OCI-LY1 (cell line): Measurements from ENCODE around the gene LILRB4.
"Not testable (repeated sequence)": the region's sequence is repeated elsewhere in the genome, so short reads cannot be mapped to it uniquely, and the experiment has no call there.

Experiments
- H2AFZ ChIP-seq: fragments of 200-600 bp; sonication (generic), shearing (Covaris generic); 2 replicates; pipeline ENCODE4 v1.6.0; 2014; ENCODE audit warnings: antibody characterized with exemption, mild to moderate bottlenecking, low read length
- H3F3A ChIP-seq: fragments of 200-600 bp; sonication (generic), shearing (Covaris generic); 2 replicates; pipeline ENCODE4 v1.6.0; 2014; ENCODE audit warnings: mild to moderate bottlenecking, antibody characterized with exemption, low read length, moderate library complexity; ENCODE audit not compliant: insufficient read depth
- H3K27ac ChIP-seq: fragments of 200-600 bp; sonication (generic); 2 replicates; pipeline ENCODE4 v1.5.1; 2014; ENCODE audit warnings: low read length, mixed run types, mild to moderate bottlenecking, low read depth; ENCODE audit not compliant: poor library complexity, severe bottlenecking
- H3K27me3 ChIP-seq: fragments of 200-600 bp; sonication (generic); 2 replicates; pipeline ENCODE4 v1.6.0; 2014; ENCODE audit warnings: antibody characterized with exemption, mild to moderate bottlenecking, low read length, moderate library complexity; ENCODE audit not compliant: insufficient read depth
- H3K36me3 ChIP-seq: fragments of 200-600 bp; sonication (generic); 2 replicates; pipeline ENCODE4 v1.6.1; 2014; ENCODE audit warnings: mild to moderate bottlenecking, antibody characterized with exemption, low read length, moderate library complexity, mixed read lengths; ENCODE audit not compliant: insufficient read depth
- H3K4me1 ChIP-seq: fragments of 200-600 bp; sonication (generic); 2 replicates; pipeline ENCODE4 v1.5.1; 2014; ENCODE audit warnings: mild to moderate bottlenecking, low read length, moderate library complexity; ENCODE audit not compliant: insufficient read depth, severe bottlenecking
- H3K4me2 ChIP-seq: fragments of 200-600 bp; sonication (generic), shearing (Covaris generic); 2 replicates; pipeline ENCODE4 v1.6.1; 2014; ENCODE audit warnings: low read length
- H3K4me3 ChIP-seq: fragments of 200-600 bp; sonication (generic); 2 replicates; pipeline ENCODE4 v1.5.1; 2014; ENCODE audit warnings: low read length, low read depth, mild to moderate bottlenecking, mixed read lengths; ENCODE audit not compliant: poor library complexity, severe bottlenecking
- H3K79me2 ChIP-seq: fragments of 200-600 bp; shearing (Covaris generic); 2 replicates; pipeline ENCODE4 v1.6.1; 2016; ENCODE audit warnings: mixed run types, low read length, mixed read lengths; ENCODE audit not compliant: insufficient read depth
- H3K9ac ChIP-seq: fragments of 200-600 bp; sonication (generic), shearing (Covaris generic); 2 replicates; pipeline ENCODE4 v1.6.1; 2014; ENCODE audit warnings: mild to moderate bottlenecking, low read length, mixed read lengths
- H3K9me2 ChIP-seq: fragments of 200-600 bp; sonication (generic), shearing (Covaris generic); 2 replicates; pipeline ENCODE4 v1.6.1; 2014; ENCODE audit warnings: low read depth, mild to moderate bottlenecking, low read length, mixed read lengths
- H3K9me3 ChIP-seq: fragments of 200-600 bp; shearing (Covaris generic); 2 replicates; pipeline ENCODE4 v1.6.1; 2014; ENCODE audit warnings: low read length, mixed read lengths
- H4K20me1 ChIP-seq: fragments of 200-600 bp; sonication (generic), shearing (Covaris generic); 2 replicates; pipeline ENCODE4 v1.6.0; 2016; ENCODE audit warnings: mild to moderate bottlenecking, low read length; ENCODE audit not compliant: insufficient read depth
- EZH2 ChIP-seq: fragments of 200-600 bp; sonication (generic), shearing (Covaris generic); IDR thresholded peaks from 2 replicates; pipeline ENCODE4 v1.8.0; 2017; ENCODE audit warnings: borderline replicate concordance, mixed run types, mild to moderate bottlenecking, antibody characterized with exemption, low read length, moderate library complexity, mixed read lengths
- TF ChIP-seq, protein P1 (sequence below): fragments of 200-600 bp; sonication (generic), shearing (Covaris generic); IDR thresholded peaks from 2 replicates; pipeline ENCODE4 v1.5.1; 2017; ENCODE audit warnings: mild to moderate bottlenecking, antibody characterized with exemption, low read length, moderate library complexity, mixed read lengths

LILRB4 gene

DNA sequence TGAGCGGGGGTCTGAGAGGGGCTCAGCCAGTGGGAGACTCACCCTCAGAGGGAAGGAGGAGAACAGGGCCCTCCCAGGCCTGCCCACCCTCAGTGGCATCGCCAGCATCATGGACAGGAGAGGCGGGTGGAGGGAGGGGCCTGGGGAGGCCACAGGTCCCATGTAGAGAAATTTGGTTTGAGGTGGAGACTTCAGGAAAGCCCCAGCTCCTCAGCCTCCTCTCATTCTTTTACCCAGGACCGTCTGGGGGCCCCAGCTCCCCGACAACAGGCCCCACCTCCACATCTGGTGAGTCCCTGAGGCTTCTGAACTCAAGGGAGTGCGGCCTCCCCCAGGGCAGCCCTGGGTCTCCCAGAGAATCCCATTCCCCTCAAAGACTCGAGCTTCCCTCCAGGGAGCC is 29.4 kb upstream of the LILRB4 start:
- H3K4me1 ChIP-seq: no peaks in the 10 kb centered on the region
- no peaks in the 10 kb centered on the region for H4K20me1 ChIP-seq
- H3K36me3 ChIP-seq: no peaks in the 10 kb centered on the region
- H3K9ac ChIP-seq: no peak overlapping the region
- no peak for TF ChIP-seq EZH2
- TF ChIP-seq, protein P1, sequence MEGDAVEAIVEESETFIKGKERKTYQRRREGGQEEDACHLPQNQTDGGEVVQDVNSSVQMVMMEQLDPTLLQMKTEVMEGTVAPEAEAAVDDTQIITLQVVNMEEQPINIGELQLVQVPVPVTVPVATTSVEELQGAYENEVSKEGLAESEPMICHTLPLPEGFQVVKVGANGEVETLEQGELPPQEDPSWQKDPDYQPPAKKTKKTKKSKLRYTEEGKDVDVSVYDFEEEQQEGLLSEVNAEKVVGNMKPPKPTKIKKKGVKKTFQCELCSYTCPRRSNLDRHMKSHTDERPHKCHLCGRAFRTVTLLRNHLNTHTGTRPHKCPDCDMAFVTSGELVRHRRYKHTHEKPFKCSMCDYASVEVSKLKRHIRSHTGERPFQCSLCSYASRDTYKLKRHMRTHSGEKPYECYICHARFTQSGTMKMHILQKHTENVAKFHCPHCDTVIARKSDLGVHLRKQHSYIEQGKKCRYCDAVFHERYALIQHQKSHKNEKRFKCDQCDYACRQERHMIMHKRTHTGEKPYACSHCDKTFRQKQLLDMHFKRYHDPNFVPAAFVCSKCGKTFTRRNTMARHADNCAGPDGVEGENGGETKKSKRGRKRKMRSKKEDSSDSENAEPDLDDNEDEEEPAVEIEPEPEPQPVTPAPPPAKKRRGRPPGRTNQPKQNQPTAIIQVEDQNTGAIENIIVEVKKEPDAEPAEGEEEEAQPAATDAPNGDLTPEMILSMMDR: no peak
- no peak overlapping the region for H3K27ac ChIP-seq
- H2AFZ ChIP-seq: no peak overlapping the region
- H3F3A ChIP-seq: no peaks in the 10 kb centered on the region
- no peak overlapping the region for H3K4me3 ChIP-seq
- H3K4me2 ChIP-seq: no peak overlapping the region
- H3K27me3 ChIP-seq: no peaks in the 10 kb centered on the region
- no peaks in the 10 kb centered on the region for H3K79me2 ChIP-seq
- H3K9me2 ChIP-seq: no peaks in the 10 kb centered on the region
- H3K9me3 ChIP-seq: no peaks in the 10 kb centered on the region

DNA sequence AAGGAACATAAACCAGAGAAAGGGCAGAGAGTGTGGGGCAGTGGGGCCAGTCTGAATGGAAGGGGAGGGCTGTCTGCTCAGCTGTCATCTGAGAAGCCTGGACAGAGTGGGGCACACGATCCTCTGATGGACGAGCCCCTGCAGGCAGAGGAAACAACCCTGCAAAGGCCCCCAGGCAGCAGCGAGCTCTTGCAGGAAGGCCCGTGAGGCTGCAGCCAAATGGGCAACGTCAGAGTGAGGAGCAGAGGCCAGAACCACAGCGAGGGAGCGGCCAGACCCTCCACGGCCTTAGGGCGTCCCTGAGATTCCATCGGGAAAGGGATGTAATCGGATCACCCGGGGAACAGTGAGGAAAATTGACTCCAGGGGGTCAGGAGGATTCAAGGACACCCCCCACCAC is 26.7 kb upstream of the LILRB4 start:
- not testable (repeated sequence) for H3K4me1 ChIP-seq, H3K4me3 ChIP-seq, H3K9me3 ChIP-seq, H3K79me2 ChIP-seq, H3F3A ChIP-seq, H2AFZ ChIP-seq, H3K9ac ChIP-seq, H3K9me2 ChIP-seq, H3K27ac ChIP-seq, H3K36me3 ChIP-seq, H4K20me1 ChIP-seq, H3K27me3 ChIP-seq, H3K4me2 ChIP-seq

DNA sequence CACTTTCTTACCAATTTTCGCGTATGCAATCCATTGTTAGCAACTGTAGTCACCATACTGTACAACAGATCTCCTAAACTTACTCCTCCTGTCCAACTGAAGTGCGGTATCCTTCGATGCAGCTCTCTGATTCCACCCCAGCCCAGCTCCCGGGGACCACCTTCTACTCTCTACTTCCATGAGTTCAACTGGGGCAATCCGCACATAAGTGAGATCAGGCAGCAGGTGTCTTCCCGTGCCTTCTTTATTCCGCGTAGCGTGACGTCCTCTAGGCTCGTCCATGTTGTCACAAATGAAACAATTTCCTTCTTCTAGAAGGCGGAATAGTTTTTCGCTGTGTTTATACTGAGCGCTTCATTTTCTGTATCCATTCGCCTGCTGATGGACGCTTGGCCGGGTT is 24.1 kb upstream of the LILRB4 start:
- H3F3A ChIP-seq: no peaks in the 10 kb centered on the region
- no peak overlapping the region for H2AFZ ChIP-seq
- no peaks in the 10 kb centered on the region for H3K9me2 ChIP-seq
- H3K9me3 ChIP-seq: no peaks in the 10 kb centered on the region
- no peak overlapping the region for H3K4me2 ChIP-seq
- H3K4me1 ChIP-seq: no peaks in the 10 kb centered on the region
- no peak overlapping the region for H3K27ac ChIP-seq
- no peaks in the 10 kb centered on the region for H3K36me3 ChIP-seq
- TF ChIP-seq EZH2: no peak
- TF ChIP-seq, protein P1: no peak
- no peak overlapping the region for H3K4me3 ChIP-seq
- no peaks in the 10 kb centered on the region for H4K20me1 ChIP-seq
- H3K79me2 ChIP-seq: no peaks in the 10 kb centered on the region
- no peaks in the 10 kb centered on the region for H3K27me3 ChIP-seq
- no peak overlapping the region for H3K9ac ChIP-seq

DNA sequence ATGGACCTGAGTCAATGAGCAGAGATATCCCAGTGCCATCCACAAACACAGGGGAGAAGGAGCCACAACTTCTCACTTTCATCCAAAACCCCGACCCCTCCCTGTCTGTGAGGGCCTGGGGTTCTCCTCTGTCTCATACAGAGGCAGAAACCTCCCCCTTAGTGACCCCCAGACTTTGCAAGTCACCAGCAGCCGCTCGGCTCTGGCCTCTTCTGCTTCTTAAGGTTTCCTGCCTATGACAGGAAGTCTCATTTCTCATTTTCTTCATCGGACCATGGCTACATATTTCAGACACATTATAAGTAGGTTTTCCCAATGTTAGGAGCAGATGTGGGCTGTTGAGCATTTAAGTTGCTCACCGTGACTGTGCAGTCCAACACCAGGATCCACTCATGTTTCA is 19.8 kb upstream of the LILRB4 start:
- not testable (repeated sequence) for H3F3A ChIP-seq, H3K4me1 ChIP-seq, H3K27me3 ChIP-seq

DNA sequence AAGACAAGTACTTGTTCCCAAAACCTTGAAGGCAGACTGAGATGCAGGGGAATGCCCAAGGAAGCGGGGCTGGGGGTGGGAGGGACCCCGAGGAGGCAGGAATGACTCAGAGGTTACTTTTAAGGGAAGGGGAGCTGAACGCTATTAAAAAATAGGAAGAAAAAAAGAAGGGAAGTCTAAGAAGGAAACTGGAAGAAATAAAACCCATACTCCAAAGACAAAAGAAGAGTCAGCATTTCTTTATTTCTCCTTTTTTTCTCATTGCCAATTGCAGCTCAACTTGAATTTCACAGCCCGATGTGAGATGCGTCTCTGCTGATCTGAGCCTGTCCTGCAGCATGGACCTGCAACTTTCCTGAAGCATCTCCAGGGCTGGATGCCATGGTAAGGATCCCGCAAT is 19.2 kb upstream of the LILRB4 start:
- H3K9ac ChIP-seq, H3K36me3 ChIP-seq, H3K4me1 ChIP-seq, H3K4me3 ChIP-seq, H2AFZ ChIP-seq, H3K9me2 ChIP-seq, H3K27me3 ChIP-seq, H3K4me2 ChIP-seq, H4K20me1 ChIP-seq, H3K9me3 ChIP-seq, H3F3A ChIP-seq, H3K79me2 ChIP-seq, H3K27ac ChIP-seq: not testable (repeated sequence)

More for the DNA sequence above, 19.8 kb upstream of the LILRB4 start:
- not testable (repeated sequence) for H3K9me2 ChIP-seq, H4K20me1 ChIP-seq, H3K9ac ChIP-seq, H3K4me2 ChIP-seq, H3K4me3 ChIP-seq, H3K36me3 ChIP-seq, H3K27ac ChIP-seq, H2AFZ ChIP-seq, H3K79me2 ChIP-seq, H3K9me3 ChIP-seq
